NT2/D1 (cell line): ENCODE results near the gene DENND4C.
"Not testable (repeated sequence)": the region's sequence is repeated elsewhere in the genome, so short reads cannot be mapped to it uniquely, and the experiment has no call there.

Experiments
- DNase-seq: peaks from one replicate; pipeline ENCODE4 v3.0.0-alpha.2; 2011; ENCODE audit warnings: low read depth, low spot score
- H3K27me3 ChIP-seq: 2 replicates; pipeline ENCODE4 v1.6.0; 2011; ENCODE audit warnings: mild to moderate bottlenecking; ENCODE audit not compliant: insufficient read length, insufficient read depth
- H3K36me3 ChIP-seq: 2 replicates; pipeline ENCODE4 v1.6.1; 2011; ENCODE audit warnings: mild to moderate bottlenecking, low read length, mixed read lengths; ENCODE audit not compliant: insufficient read depth, insufficient read length
- H3K4me1 ChIP-seq: 2 replicates; pipeline ENCODE4 v1.5.1; 2011; ENCODE audit not compliant: insufficient read depth, insufficient read length
- H3K4me3 ChIP-seq: 2 replicates; pipeline ENCODE4 v1.5.1; 2011; ENCODE audit warnings: low read depth; ENCODE audit not compliant: insufficient read length
- H3K9ac ChIP-seq: 2 replicates; pipeline ENCODE4 v1.6.0; 2011; ENCODE audit warnings: low read depth; ENCODE audit not compliant: insufficient read length
- H3K9me3 ChIP-seq: 2 replicates; pipeline ENCODE4 v1.5.1; 2011; ENCODE audit warnings: mild to moderate bottlenecking, low read length; ENCODE audit not compliant: insufficient read depth
- SUZ12 ChIP-seq: IDR thresholded peaks from 2 replicates; pipeline ENCODE4 v1.6.1; 2011; ENCODE audit not compliant: insufficient read length, insufficient read depth; ENCODE audit errors: extremely low read depth
- YY1 ChIP-seq: IDR thresholded peaks from 2 replicates; pipeline ENCODE4 v1.6.1; 2011; ENCODE audit not compliant: insufficient read length, insufficient read depth
- ZNF274 ChIP-seq: IDR thresholded peaks from 2 replicates; pipeline ENCODE4 v1.6.1; 2011; ENCODE audit warnings: mild to moderate bottlenecking, low read depth, low read length

Gene DENND4C

GRCh38 chr9:19255112-19255511, 24.6 kb downstream of the DENND4C start:
- no peak overlapping the region for H3K9ac ChIP-seq
- TF ChIP-seq YY1 (no peak), ZNF274 (no peak), SUZ12 (no peak)
- H3K4me3 ChIP-seq = no peak overlapping the region
- no peaks in the 10 kb centered on the region for H3K27me3 ChIP-seq
- H3K36me3 ChIP-seq = no peaks in the 10 kb centered on the region
- no peaks in the 10 kb centered on the region for H3K9me3 ChIP-seq
- DNase-seq = no peak
- H3K4me1 ChIP-seq = peaks cover 5% of the 10 kb centered on the region

- Histone ChIP-seq H3K27me3 (no peaks in the 10 kb centered on the region), H3K9ac (no peak overlapping the region), H3K9me3 (no peaks in the 10 kb centered on the region), H3K4me1 (peaks cover under 1% of the 10 kb centered on the region), H3K36me3 (no peaks in the 10 kb centered on the region), H3K4me3 (no peak overlapping the region)
- no peak for TF ChIP-seq ZNF274
- TF ChIP-seq YY1 = no peak
- TF ChIP-seq SUZ12 = no peak
- no peak for DNase-seq
Measured at GRCh38 chr9:19255821-19256220, 25.3 kb downstream of the DENND4C start.

- H3K9ac ChIP-seq, H3K9me3 ChIP-seq, H3K4me1 ChIP-seq, H3K27me3 ChIP-seq, DNase-seq, H3K4me3 ChIP-seq, H3K36me3 ChIP-seq: not testable (repeated sequence)
Measured at GRCh38 chr9:19259665-19260255, 29.3 kb downstream of the DENND4C start.

DNA sequence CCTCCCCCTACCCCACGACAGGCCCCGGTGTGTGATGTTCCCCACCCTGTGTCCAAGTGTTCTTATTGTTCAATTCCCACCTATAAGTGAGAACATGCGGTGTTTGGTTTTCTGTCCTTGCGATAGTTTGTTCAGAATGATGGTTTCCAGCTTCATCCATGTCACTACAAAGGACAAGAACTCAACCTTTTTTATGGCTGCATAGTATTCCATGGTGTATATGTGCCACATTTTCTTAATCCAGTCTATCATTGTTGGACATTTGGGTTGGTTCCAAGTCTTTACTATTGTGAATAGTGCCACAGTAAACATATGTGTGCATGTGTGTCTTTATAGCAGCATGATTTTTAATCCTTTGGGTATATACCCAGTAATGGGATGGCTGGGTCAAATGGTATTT, 35.1 kb downstream of the DENND4C start:
- not testable (repeated sequence) for H3K4me1 ChIP-seq, H3K4me3 ChIP-seq, H3K9me3 ChIP-seq, H3K27me3 ChIP-seq, H3K9ac ChIP-seq, H3K36me3 ChIP-seq, DNase-seq

- H3K4me3 ChIP-seq, DNase-seq, H3K9ac ChIP-seq: not testable (repeated sequence)
Measured at GRCh38 chr9:19266778-19267384, 36.4 kb downstream of the DENND4C start.

GRCh38 chr9:19269582-19269981, 39.1 kb downstream of the DENND4C start:
- H3K4me1 ChIP-seq = no peaks in the 10 kb centered on the region
- H3K4me3 ChIP-seq = no peak overlapping the region
- TF ChIP-seq ZNF274 = no peak
- TF ChIP-seq YY1 = no peak
- TF ChIP-seq SUZ12 = no peak
- no peak overlapping the region for H3K9ac ChIP-seq
- H3K27me3 ChIP-seq = no peaks in the 10 kb centered on the region
- no peak for DNase-seq
- H3K9me3 ChIP-seq = 0 out of 2 replicates have a peak, but pooled peaks cover 9% of the 10 kb centered on the region
- H3K36me3 ChIP-seq = no peaks in the 10 kb centered on the region

More at GRCh38 chr9:19266778-19267384, 36.4 kb downstream of the DENND4C start:
- not testable (repeated sequence) for H3K9me3 ChIP-seq, H3K4me1 ChIP-seq, H3K27me3 ChIP-seq, H3K36me3 ChIP-seq

- DNase-seq = no peak
- no peaks in the 10 kb centered on the region for H3K27me3 ChIP-seq
- H3K4me1 ChIP-seq = no peaks in the 10 kb centered on the region
- H3K9me3 ChIP-seq = 0 out of 2 replicates have a peak, but pooled peaks cover 9% of the 10 kb centered on the region
- TF ChIP-seq YY1 = no peak
- no peak for TF ChIP-seq ZNF274
- TF ChIP-seq SUZ12 = no peak
- no peak overlapping the region for H3K4me3 ChIP-seq
- no peak overlapping the region for H3K9ac ChIP-seq
- H3K36me3 ChIP-seq = no peaks in the 10 kb centered on the region
Measured at GRCh38 chr9:19270421-19270949, 40.0 kb downstream of the DENND4C start.
